B cell (primary cell): ENCODE measurements around the gene MED16. TPM values are rescaled to one million over a fixed set of nuclear protein-coding genes. Genes with fewer than 3 reads are reported as not detected.

Experiments
- ATAC-seq: fragments of 200-7000 bp; cut with Tn5 transposase; one replicate; pipeline ENCODE4 v1.10.0; 2021; ENCODE audit warnings: low read depth, mild to moderate bottlenecking, moderate number of reproducible peaks, moderate library complexity
- CTCF ChIA-PET: fragments of 350-600 bp; sonication (Branson Sonifier 250); formaldehyde crosslinking; loops from one replicate; lab custom pipeline; 2021; ENCODE audit warnings: antibody characterized with exemption, inconsistent platforms; lab: Charles Lee
- POLR2A ChIA-PET: fragments of 350-600 bp; sonication (Branson Sonifier 250); formaldehyde crosslinking; loops from one replicate; lab custom pipeline; 2021; ENCODE audit warnings: antibody characterized with exemption; lab: Charles Lee
- DNase-seq: peaks from one replicate; pipeline ENCODE4 v3.0.0; 2013
- H2AFZ ChIP-seq: 2 replicates; pipeline ENCODE4 v1.6.1; 2012; ENCODE audit warnings: mild to moderate bottlenecking, low read depth, low read length; ENCODE audit not compliant: insufficient read depth, poor library complexity, severe bottlenecking
- H3K27ac ChIP-seq, 2 donors: 1 replicate in 1 of 2; 2 replicates in 1 of 2; pipeline ENCODE4 v1.5.1; 2012 to 2013; ENCODE audit warnings: low read length in 2 of 2, mild to moderate bottlenecking in 2 of 2, moderate library complexity in 1 of 2
- H3K27me3 ChIP-seq, 4 experiments: fragments of 200-600 bp in 1 of 4; sonication (generic) in 1 of 4; replicated peaks in 1 of 4; 1 replicate in 2 of 4; 2 replicates in 2 of 4; pipeline versions ENCODE4 v1.6.1 to v1.7.0; 2013 to 2016; ENCODE audit warnings: low read length in 3 of 4, mild to moderate bottlenecking in 2 of 4, mixed read lengths in 1 of 4, moderate library complexity in 1 of 4; ENCODE audit not compliant: insufficient read depth in 4 of 4, control insufficient read depth in 3 of 4; ENCODE audit errors: control extremely low read depth in 1 of 4
- H3K36me3 ChIP-seq, 2 experiments: replicated peaks in 1 of 2; 1 replicate in 1 of 2; 2 replicates in 1 of 2; pipeline versions ENCODE4 v1.6.1 to v1.7.1; 2013; ENCODE audit warnings: low read length in 1 of 2; ENCODE audit not compliant: insufficient read depth in 2 of 2, control insufficient read depth in 1 of 2; ENCODE audit errors: control extremely low read depth in 1 of 2, extremely low read depth in 1 of 2
- H3K4me1 ChIP-seq, 2 donors: fragments of 200-600 bp in 1 of 2; sonication (generic) in 1 of 2; 1 replicate in 1 of 2; 2 replicates in 1 of 2; pipeline versions ENCODE4 v1.5.1 to v1.6.1; 2013 to 2017; ENCODE audit warnings: low read length in 2 of 2; ENCODE audit not compliant: control insufficient read depth in 2 of 2, insufficient read depth in 2 of 2
- H3K4me2 ChIP-seq: replicated peaks from 2 replicates; pipeline ENCODE3; 2012; ENCODE audit warnings: mild to moderate bottlenecking, low read depth, low read length; ENCODE audit not compliant: poor library complexity, severe bottlenecking
- H3K4me3 ChIP-seq, 5 experiments: fragments of 200-600 bp in 1 of 5; sonication (generic) in 1 of 5; 1 replicate in 3 of 5; 2 replicates in 2 of 5; pipeline versions ENCODE4 v1.5.1 to v1.7.0; 2011 to 2016; ENCODE audit warnings: low read length in 4 of 5, mild to moderate bottlenecking in 4 of 5, low read depth in 2 of 5, control low read depth in 1 of 5, moderate library complexity in 1 of 5; ENCODE audit not compliant: insufficient read depth in 1 of 5; ENCODE audit errors: control extremely low read depth in 1 of 5, extremely low read depth in 1 of 5
- H3K79me2 ChIP-seq: fragments of 200-600 bp; sonication (generic); one replicate; pipeline ENCODE4 v1.6.0; 2016; ENCODE audit warnings: low read length; ENCODE audit not compliant: control insufficient read depth, insufficient read depth
- H3K9ac ChIP-seq: fragments of 200-600 bp; sonication (generic); 2 replicates; pipeline ENCODE4 v1.6.1; 2017; ENCODE audit warnings: mild to moderate bottlenecking, low read length, moderate library complexity
- H3K9me3 ChIP-seq, 3 donors: one replicate each; pipeline versions ENCODE4 v1.6.1 to v1.7.1; 2013; ENCODE audit warnings: low read length in 2 of 3; ENCODE audit not compliant: control insufficient read depth in 2 of 3, insufficient read depth in 1 of 3; ENCODE audit errors: control extremely low read depth in 1 of 3
- H4K20me1 ChIP-seq: 2 replicates; pipeline ENCODE4 v1.6.0; 2012; ENCODE audit warnings: mild to moderate bottlenecking, low read length; ENCODE audit not compliant: insufficient read depth, control insufficient read depth, poor library complexity, severe bottlenecking
- H3K27ac Mint-ChIP-seq: one replicate; pipeline ENCODE4 v1.8.0; 2021; ENCODE audit warnings: mixed read lengths
- H3K27me3 Mint-ChIP-seq: one replicate; pipeline ENCODE4 v1.8.0; 2021; ENCODE audit warnings: mixed read lengths
- H3K4me1 Mint-ChIP-seq: one replicate; pipeline ENCODE4 v1.8.0; 2021; ENCODE audit warnings: mixed read lengths
- H3K4me3 Mint-ChIP-seq: one replicate; pipeline ENCODE4 v1.8.0; 2021; ENCODE audit warnings: mixed read lengths
- H3K9me3 Mint-ChIP-seq: one replicate; pipeline ENCODE4 v1.8.0; 2022; ENCODE audit warnings: mixed read lengths; ENCODE audit not compliant: insufficient read depth
- CTCF ChIP-seq: fragments of 200-600 bp; IDR thresholded peaks from one replicate; pipeline ENCODE4 v1.8.0; 2022; ENCODE audit warnings: antibody characterized with exemption, mild to moderate bottlenecking
- EZH2 ChIP-seq: IDR thresholded peaks from 2 replicates; pipeline ENCODE4 v1.6.1; 2012; ENCODE audit warnings: borderline replicate concordance, low read depth, mild to moderate bottlenecking, moderate library complexity, low read length; ENCODE audit not compliant: insufficient read depth, poor library complexity, severe bottlenecking
- WGBS: methylation state at CpG from one replicate; pipeline ENCODE4 v1.1.5; 2013; ENCODE audit warnings: missing lambda C conversion rate; ENCODE audit not compliant: insufficient coverage; 5-methylcytosine and 5-hydroxymethylcytosine counted together
- intact Hi-C: fragments of 100-400 bp; cut with micrococcal nuclease; formaldehyde crosslinking; loops from one replicate; pipeline ENCODE4 v1.10.0; 2022
- polyA plus RNA-seq: library from polyadenylated mRNA; depleted of rRNA; stranded (reverse); fragments of >200 nt; gene quantifications from 2 replicates; pipeline ENCODE4 v1.2.3, GENCODE V29; 2012
- total RNA-seq, 2 donors: library from RNA; stranded (reverse); fragments of 120-200 nt in 1 of 2; gene quantifications; 1 replicate in 1 of 2; 2 replicates in 1 of 2; pipeline versions ENCODE4 v1.2.3 to v1.2.4, GENCODE V29; 2013 to 2022

Gene MED16
- total and polyA plus RNA-seq, 2 donors (not counting 1 experiment from before 2014, with no cell fraction given), result 85.0 to 85.3 TPM

- Histone ChIP-seq H4K20me1 (peaks cover 25% of the 10 kb centered on the region), H3K4me1 (peaks cover 24 to 48% of the 10 kb centered on the region in 2 donors), H3K79me2 (peaks cover 28% of the 10 kb centered on the region), H2AFZ (peak overlapping the region; percentile 51), H3K36me3 (no peaks in the 10 kb centered on the region), H3K27ac (peak overlapping the region in 1 of 2 donors; percentile 56), H3K9ac (no peak overlapping the region), H3K9me3 (peaks cover 0 to 1% (median 0%) of the 10 kb centered on the region in 3 donors), H3K27me3 (no peaks in the 10 kb centered on the region), H3K4me2 (peak overlapping the region; percentile 77), H3K4me3 (no peak overlapping the region)
- DNase-seq (no peak), ATAC-seq (no peak)
- CTCF ChIA-PET, result interaction anchor here (0.6 to 1.3 kb wide), 5 partner anchors 41 to 232 kb away, joined by 3 to 5 read pairs (median 3); no protein-coding TSS in a partner anchor
- H3K4me1 Mint-ChIP-seq, result peaks cover 28% of the 10 kb centered on the region
- 78% methylated on average over 24 of the region's 32 CpGs for WGBS
- no peak overlapping the region for H3K4me3 Mint-ChIP-seq
- POLR2A ChIA-PET, result interaction anchor here (0.6 to 1.1 kb wide), 4 partner anchors 15 to 85 kb away, joined by 3 to 11 read pairs (median 6); no protein-coding TSS in a partner anchor
- H3K27me3 Mint-ChIP-seq, result no peaks in the 10 kb centered on the region
- intact Hi-C loops, result no loop called here
- H3K27ac Mint-ChIP-seq, result peak overlapping the region; percentile 59
- TF ChIP-seq CTCF (no peak), EZH2 (no peak)
- H3K9me3 Mint-ChIP-seq, result no peaks in the 10 kb centered on the region
These were observed 39.1 kb upstream of the MED16 start for GRCh38 chr19:931860-932647.

- CTCF ChIA-PET, result no interaction called here
- H3K9me3 Mint-ChIP-seq, result no peaks in the 10 kb centered on the region
- H3K4me2 ChIP-seq, result no peak overlapping the region
- peaks cover 24% of the 10 kb centered on the region for H3K4me1 Mint-ChIP-seq
- POLR2A ChIA-PET, result interaction anchor here (0.6 kb wide), 1 partner anchor 329 kb away, joined by 4 read pairs; no protein-coding TSS in a partner anchor
- H4K20me1 ChIP-seq, result peaks cover 25% of the 10 kb centered on the region
- H3K4me1 ChIP-seq, result peaks cover 21 to 46% of the 10 kb centered on the region in 2 donors
- H3K27me3 ChIP-seq, result no peaks in the 10 kb centered on the region
- no peak overlapping the region for H3K27ac ChIP-seq
- ATAC-seq, result no peak
- no peaks in the 10 kb centered on the region for H3K9me3 ChIP-seq
- H3K4me3 ChIP-seq, result no peak overlapping the region
- H3K27ac Mint-ChIP-seq, result peak overlapping the region; percentile 65
- H3K4me3 Mint-ChIP-seq, result no peak overlapping the region
- H3K36me3 ChIP-seq, result no peaks in the 10 kb centered on the region
- no peak overlapping the region for H2AFZ ChIP-seq
- H3K9ac ChIP-seq, result no peak overlapping the region
- no peak for TF ChIP-seq EZH2
- no peak for TF ChIP-seq CTCF
- no peaks in the 10 kb centered on the region for H3K27me3 Mint-ChIP-seq
- DNase-seq, result no peak
- H3K79me2 ChIP-seq, result peaks cover 35% of the 10 kb centered on the region
- WGBS, result 97% methylated on average over 6 of the region's 6 CpGs
- intact Hi-C loops, result loop anchor here (10.0 kb wide), 2 partner anchors 135 to 265 kb away; partner anchors contain the start of genes ARHGAP45 and RNF126
These were observed 36.9 kb upstream of the MED16 start for GRCh38 chr19:929891-930258.
